NB4 (cell line): ENCODE measurements around the gene MYL12B.

Experiments used
- DNase-seq: peaks from one replicate; pipeline ENCODE4 v3.0.0; 2010; ENCODE audit warnings: low read depth
- H3K4me3 ChIP-seq: one replicate; pipeline ENCODE4 v1.5.1; 2011; ENCODE audit warnings: mild to moderate bottlenecking, low read depth, low read length, moderate library complexity
- MYC ChIP-seq: IDR thresholded peaks from 2 replicates; pipeline ENCODE4 v1.6.1; 2011; ENCODE audit warnings: low read depth, low read length
- POLR2A ChIP-seq: IDR thresholded peaks from 2 replicates; pipeline ENCODE4 v1.6.1; 2011; ENCODE audit warnings: mild to moderate bottlenecking; ENCODE audit not compliant: insufficient read length; ENCODE audit errors: extremely low read depth
- TF ChIP-seq, protein P1 (sequence below): IDR thresholded peaks from 2 replicates; pipeline ENCODE4 v1.6.1; 2011; ENCODE audit warnings: low read depth, low read length
- TF ChIP-seq, protein P2 (sequence below): IDR thresholded peaks from one replicate; pipeline ENCODE4 v1.5.1; 2012; ENCODE audit warnings: low read depth, low read length

Gene MYL12B

DNA sequence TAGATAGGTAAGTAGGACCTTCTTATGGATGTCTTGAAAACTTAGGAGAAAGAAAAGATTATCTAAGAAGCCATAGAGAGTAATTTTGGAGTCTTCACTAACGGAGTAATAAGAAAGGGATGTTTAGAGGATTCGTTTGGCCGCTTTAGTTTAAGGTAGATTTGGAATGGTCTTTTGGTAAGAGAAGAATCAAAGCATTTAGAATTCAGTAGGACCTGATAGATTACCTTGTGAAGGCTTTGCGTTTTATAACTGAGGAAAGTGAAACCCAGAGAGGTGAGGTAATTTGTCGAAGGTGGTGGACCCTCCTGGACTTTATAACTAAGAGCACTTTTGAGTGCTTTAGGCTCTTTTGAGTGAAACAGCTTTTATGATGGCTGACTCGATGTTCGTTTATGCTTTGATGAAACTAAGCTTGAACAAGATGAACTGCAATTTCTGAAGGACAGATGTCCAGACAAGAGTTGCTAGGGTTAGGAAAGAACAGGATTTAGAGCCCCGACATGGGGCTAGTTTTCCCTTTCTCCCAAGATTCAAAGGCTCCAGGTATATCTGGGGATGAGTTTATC is 1.3 kb downstream of the MYL12B start:
- DNase-seq: no peak
- TF ChIP-seq MYC (no peak), POLR2A (no peak)
- TF ChIP-seq, protein P1, sequence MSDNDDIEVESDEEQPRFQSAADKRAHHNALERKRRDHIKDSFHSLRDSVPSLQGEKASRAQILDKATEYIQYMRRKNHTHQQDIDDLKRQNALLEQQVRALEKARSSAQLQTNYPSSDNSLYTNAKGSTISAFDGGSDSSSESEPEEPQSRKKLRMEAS: no peak
- H3K4me3 ChIP-seq: peak overlapping the region; percentile 99

DNA sequence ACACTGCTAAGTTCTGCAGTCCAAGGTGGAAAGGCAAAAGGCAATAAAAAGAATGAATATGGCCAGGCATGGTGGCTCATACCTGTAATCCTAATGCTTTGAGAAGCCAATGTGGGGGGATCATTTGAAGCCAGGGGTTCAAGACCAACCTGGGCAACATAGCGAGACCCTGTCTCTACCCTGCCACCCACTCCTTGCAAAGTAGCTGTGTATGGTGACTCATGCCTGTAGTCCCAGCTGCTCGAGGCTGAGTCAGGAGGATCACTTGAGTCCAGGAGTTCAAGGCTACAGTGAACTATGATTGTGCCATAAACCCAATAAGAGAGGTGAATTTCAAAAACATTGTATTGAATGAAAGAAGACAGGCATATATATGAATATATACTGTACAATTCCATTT is 2.4 kb downstream of the MYL12B start:
- TF ChIP-seq, protein P1: no peak
- no peak for TF ChIP-seq MYC
- TF ChIP-seq, protein P2, sequence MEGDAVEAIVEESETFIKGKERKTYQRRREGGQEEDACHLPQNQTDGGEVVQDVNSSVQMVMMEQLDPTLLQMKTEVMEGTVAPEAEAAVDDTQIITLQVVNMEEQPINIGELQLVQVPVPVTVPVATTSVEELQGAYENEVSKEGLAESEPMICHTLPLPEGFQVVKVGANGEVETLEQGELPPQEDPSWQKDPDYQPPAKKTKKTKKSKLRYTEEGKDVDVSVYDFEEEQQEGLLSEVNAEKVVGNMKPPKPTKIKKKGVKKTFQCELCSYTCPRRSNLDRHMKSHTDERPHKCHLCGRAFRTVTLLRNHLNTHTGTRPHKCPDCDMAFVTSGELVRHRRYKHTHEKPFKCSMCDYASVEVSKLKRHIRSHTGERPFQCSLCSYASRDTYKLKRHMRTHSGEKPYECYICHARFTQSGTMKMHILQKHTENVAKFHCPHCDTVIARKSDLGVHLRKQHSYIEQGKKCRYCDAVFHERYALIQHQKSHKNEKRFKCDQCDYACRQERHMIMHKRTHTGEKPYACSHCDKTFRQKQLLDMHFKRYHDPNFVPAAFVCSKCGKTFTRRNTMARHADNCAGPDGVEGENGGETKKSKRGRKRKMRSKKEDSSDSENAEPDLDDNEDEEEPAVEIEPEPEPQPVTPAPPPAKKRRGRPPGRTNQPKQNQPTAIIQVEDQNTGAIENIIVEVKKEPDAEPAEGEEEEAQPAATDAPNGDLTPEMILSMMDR: no peak
- TF ChIP-seq POLR2A: no peak
- H3K4me3 ChIP-seq: peak overlapping the region; percentile 99
- peak; percentile 37 for DNase-seq

DNA sequence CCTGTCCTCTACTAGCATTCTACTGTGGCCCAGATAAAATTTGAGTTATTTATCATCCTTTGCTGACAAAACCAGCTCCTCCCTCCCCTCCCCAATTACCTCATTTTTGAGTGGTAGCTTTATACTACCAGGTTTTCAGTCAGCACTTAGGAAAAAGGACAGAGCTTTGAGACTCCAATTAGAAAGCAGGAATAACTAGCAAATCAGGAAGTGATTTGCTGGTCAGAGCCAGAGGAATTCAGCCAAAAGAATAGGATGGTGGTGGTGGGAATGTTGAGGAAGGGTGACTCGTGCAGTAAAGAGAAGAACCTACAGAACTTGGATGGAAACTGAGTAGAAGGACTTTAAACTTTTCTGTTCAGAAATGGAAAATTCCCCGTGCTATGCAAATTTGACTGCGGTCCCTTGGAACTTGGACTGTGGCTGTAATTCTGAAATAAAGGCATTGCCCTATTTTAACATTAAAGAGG is 3.7 kb downstream of the MYL12B start:
- no peak overlapping the region for H3K4me3 ChIP-seq
- DNase-seq: no peak
- TF ChIP-seq, protein P2: no peak
- TF ChIP-seq POLR2A (no peak), MYC (no peak)
- TF ChIP-seq, protein P1: no peak

DNA sequence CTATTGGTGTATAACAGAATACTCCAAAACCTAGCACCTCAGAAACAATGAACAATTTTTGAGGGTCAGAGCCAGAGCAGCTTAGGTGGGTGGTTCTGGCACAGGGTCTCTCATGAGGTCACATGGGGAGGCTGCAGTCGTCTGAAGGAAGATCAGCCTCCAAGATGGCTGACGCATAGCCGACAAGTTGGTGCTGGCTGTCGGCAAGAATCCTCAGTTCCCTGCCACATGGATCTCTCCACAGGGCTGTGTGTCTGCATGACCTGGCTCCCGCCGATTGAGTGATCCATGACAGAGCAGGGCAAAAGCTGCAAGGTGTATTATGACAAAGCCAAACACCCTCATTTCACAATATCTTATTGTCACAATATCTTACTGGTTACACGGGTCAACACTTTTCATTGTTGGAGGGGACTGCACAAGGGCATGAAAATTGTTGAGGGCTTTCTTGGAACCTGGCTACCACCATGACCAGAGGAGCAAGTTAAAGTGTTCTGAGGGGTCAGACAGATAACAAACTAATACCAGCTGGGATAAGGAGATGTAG is 4.2 kb downstream of the MYL12B start:
- TF ChIP-seq, protein P1: no peak
- no peak for DNase-seq
- no peak overlapping the region for H3K4me3 ChIP-seq

DNA sequence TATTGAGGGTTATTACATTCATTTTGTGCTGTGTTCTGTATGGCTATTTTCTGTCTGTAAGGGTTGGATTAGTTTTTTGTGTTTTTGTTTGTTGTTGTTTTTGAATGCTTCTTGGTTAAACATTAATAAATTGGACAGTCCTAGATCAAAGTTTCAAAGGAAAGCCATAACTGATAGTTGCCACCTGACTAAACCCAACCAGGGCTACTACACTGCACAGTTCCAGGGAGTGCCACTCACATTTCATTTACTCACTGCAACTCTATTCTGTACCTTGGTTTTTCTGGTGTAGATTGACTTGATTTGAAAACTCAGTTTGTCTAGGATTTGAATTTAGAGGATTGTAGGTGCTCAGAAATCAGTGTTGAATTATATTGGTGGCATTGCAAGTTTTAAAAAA is 6.4 kb downstream of the MYL12B start:
- no peak for DNase-seq
- no peak overlapping the region for H3K4me3 ChIP-seq
- TF ChIP-seq, protein P1: no peak
- TF ChIP-seq, protein P2: no peak
- no peak for TF ChIP-seq MYC
- TF ChIP-seq POLR2A: no peak

DNA sequence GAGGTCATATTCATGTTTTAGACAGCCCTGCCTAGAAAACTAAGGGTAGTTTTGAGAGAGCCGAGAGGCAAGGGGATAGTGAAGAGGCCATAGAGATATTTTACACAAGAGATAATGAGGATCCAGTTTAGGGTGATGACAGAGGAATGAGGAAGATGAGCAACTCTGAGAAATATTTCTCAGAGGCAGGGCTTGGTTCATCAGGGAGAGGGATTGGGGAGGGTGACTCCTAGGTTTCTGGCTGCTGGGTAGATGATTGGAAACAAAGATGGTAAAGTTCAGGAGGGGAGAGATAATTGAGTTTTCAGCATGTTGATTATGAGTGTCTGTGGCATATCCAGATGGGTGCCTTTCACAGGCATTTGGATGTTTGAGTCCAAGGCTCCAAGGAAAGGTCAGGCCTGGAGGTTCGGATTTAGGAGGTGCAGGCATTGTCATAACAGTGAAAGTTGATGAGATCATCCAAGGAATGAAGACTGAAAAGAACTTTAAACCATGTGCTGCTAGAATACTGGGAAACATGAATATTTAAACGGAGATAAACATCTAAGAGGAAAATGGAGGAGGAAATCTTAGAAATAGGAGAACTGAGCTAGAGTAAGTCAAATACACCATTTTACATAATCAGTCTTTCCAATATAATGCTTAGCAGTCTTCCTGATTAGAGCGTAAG is 7.4 kb downstream of the MYL12B start:
- no peak overlapping the region for H3K4me3 ChIP-seq
- TF ChIP-seq, protein P1: no peak
- TF ChIP-seq POLR2A: no peak
- TF ChIP-seq MYC: no peak
- TF ChIP-seq, protein P2: no peak
- DNase-seq: no peak
